GM18909 (cell line): ENCODE results near the gene DENND5B.
"Not testable (repeated sequence)": the region's sequence is repeated elsewhere in the genome, so short reads cannot be mapped to it uniquely, and the experiment has no call there.

ENCODE experiments used
- ATAC-seq: cut with Tn5 transposase; IDR thresholded peaks from one replicate; pipeline ENCODE4 v1.9.1; 2021; ENCODE audit warnings: mild to moderate bottlenecking; ENCODE audit not compliant: unreplicated experiment, poor library complexity

The DENND5B gene

DNA sequence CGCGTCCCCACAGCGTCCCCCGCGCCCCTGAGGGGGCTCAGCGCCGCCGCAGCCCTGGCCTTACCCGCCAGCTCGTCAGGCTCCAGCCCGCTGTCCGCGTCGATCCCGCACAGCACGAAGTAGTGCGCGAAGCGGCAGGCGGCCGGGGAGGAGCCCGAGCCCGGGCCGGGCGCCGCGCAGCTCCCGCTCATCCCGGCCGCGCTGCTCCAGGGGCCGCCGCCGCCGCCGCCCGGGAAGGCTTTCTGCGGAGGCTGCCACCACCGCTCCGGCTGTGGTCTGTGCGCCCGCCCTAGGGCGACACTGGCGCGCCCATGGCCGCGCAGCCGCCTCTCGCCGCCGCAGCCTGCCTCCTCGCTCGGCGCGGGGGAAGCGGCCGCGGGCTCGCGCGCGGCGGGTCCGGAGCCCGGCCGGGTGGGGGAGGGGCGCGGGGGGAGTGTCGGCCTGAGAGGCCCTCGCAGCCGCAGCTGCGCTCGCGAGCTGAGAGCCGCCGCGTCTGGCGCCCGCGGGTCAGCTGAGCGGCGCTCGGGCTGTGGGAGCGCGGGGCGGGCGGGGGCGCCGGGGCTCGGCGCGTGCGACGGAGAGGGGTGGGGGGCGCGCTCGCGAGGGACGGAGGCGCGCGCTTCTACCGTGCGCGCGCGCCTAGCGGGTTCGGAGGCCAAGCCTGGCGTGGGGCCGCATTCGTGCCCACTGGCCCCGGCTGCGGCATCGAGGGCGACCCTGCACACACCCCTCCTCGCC lies at the start of gene DENND5B:
Gene DENND5B, minus strand, starts transcription at position 495 of the 738 bp plus-strand sequence. Its CDS starts 304 bp downstream, at position 191.
- ATAC-seq = peak; percentile 62

DNA sequence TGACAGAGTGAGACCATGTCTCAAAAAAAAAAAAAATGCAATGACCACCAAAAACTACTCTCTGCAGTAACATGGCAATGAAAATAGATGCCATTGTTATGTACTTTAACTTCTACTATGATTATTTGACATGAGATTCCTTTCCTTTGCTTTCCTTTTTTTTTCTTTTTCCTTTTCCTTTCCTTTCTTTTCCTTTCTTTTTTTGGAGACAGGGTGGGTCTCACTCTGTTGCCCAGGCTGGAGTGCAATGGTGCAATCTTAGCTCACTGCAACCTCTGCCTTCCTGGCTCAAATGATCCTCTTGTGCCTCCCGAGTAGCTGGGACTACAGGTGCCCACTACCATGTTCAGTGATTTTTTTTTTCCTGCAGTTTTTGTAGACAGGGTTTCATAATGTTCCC lies 43.7 kb upstream of the DENND5B start:
- ATAC-seq = no peak

- no peak for ATAC-seq
Observed at GRCh38 chr12:31633464-31633863, 42.5 kb upstream of the DENND5B start.

GRCh38 chr12:31631809-31632208 lies 40.9 kb upstream of the DENND5B start:
- no peak for ATAC-seq

GRCh38 chr12:31631023-31631724 lies 40.2 kb upstream of the DENND5B start:
- no peak for ATAC-seq

DNA sequence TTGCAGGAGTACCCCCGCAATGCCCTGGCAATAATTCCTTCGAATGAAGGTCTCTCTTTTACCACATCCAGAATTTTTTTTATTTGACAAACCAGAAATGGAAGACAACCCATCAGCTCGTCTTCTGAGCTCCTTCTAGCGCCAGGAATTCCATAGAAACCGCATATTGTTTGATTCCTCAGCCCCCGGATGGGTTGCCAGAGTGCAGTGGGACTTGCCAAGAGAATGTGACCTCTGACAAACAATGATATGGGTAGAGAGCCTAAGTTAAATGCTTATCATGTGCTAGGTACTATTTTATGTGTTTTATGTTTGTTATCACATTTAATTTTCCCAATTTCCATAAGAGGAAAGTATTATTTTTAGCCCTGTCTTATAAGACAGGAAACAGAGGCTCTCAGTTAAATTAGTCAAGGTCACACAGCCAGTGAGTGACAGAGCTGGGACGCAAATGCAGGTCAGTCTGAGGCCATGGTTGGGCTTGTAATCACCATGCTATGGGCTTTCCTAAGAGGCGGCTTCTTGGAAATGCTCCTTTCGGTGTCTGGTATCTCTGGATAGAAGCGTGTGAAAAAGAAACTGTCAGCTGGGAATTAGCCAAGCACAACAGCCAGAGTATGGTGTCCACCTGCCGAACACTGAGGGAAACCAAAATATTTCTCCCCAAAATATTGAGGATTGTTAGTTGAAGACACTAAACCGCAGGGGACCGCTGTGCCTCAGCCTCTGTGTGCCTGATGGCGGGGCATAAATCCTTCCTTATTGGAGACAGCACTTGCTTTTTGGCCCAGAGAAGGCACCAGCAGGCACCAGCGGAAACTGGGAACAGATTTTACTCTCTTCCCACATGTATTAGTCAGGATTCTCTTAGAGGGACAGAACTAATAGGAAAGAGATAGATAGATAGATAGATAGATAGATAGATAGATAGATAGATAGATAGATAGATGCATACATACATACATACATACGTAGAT lies 39.1 kb upstream of the DENND5B start:
- ATAC-seq = no peak

DNA sequence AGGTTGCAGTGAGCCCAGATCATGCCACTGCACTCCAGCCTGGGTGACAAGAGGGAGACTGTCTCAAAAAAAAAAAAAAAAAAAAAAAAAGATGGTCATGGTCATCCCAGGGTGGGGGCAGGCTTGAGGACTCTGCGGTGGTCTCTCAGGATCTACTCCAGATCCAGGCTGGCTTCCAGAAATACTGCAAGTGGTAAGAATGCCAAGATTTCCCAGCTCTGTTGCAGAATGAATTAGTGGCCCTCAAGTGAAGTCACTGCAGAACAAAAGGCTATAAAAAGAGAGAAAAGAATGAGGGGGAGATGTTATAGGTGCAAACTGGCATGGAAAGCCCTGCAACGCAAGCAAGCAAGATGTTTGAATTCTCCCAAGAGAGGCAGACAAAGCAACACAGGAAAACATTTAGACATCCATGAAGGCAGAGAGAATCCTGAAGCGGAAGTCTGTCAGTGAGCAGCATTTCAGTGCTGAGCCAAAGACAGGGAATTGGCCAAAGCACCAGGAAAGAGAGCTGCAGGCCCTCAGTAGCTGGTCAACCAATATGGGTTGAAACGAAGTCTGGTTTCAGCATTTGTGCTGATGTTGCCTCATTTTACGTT lies 36.6 kb upstream of the DENND5B start:
- ATAC-seq = no peak

- no peak for ATAC-seq
Observed at GRCh38 chr12:31626270-31626995, 35.5 kb upstream of the DENND5B start.

GRCh38 chr12:31622038-31622437 lies 31.1 kb upstream of the DENND5B start:
- no peak for ATAC-seq

- no peak for ATAC-seq
Observed at GRCh38 chr12:31620311-31620710, 29.4 kb upstream of the DENND5B start.

GRCh38 chr12:31618228-31619025 lies 27.5 kb upstream of the DENND5B start:
- ATAC-seq = no peak

DNA sequence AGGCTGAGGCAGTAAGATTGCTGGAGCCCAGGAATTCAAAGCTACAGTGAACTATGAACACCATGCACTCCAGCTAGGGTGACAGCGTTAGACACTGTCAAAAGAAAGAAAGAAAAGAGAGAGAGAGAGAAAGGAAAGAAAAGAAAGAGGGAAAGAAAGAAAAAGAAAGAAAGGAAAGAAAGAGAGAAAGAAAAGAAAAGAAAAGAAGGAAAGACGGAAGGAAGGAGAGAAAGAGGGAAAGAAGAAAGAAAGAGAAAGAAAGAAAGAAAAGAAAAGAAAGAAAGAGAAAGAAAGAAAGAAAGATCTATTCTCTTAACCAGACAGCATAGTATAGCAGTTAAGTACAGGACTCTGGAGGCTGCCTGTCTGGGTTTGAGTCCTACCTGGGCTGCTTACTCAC lies 21.9 kb upstream of the DENND5B start:
- no peak for ATAC-seq

GRCh38 chr12:31608299-31608698 lies 17.4 kb upstream of the DENND5B start:
- ATAC-seq = not testable (repeated sequence)

DNA sequence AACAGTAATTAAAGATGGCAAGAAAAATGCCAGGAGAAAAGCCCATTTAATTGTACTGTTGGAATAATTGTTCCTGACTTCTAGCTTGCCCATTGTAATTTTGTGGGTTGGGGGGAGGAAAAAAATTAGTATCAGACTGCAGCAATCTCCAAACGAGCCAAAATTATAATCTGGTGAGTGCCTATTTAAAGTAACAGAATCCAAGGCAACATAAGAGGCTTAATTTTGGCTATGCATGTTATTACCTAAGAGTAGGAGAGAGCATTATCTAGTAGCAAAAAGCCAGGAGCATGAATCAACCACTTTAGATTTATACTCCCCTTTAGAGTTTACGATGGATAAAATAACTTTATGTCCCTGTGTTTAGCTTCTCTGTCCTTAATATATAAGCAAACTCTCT lies 14.6 kb upstream of the DENND5B start:
- ATAC-seq = no peak

- ATAC-seq = peak; percentile 97
Observed at GRCh38 chr12:31603546-31604009, 12.6 kb upstream of the DENND5B start.

DNA sequence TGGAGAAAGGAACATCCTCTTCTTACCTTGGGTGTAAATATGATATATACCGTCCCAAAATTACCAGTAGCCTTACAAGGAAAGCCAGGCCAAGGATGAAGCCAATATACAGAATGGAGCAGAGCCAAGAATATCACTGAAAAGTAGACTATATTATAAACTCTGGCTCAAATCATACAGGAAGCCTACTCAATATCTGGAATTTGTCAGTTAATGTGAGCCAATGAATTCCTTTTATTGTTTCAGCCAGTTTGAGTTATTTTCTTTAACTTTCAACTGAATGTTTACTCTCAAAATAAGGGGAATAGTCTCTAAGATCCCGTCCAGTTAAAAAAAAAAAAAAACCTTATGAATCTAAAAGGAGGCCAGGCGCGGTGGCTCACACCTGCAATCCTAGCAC lies 9.8 kb upstream of the DENND5B start:
- ATAC-seq = no peak

- ATAC-seq = no peak
Observed at GRCh38 chr12:31600252-31600651, 9.3 kb upstream of the DENND5B start.

DNA sequence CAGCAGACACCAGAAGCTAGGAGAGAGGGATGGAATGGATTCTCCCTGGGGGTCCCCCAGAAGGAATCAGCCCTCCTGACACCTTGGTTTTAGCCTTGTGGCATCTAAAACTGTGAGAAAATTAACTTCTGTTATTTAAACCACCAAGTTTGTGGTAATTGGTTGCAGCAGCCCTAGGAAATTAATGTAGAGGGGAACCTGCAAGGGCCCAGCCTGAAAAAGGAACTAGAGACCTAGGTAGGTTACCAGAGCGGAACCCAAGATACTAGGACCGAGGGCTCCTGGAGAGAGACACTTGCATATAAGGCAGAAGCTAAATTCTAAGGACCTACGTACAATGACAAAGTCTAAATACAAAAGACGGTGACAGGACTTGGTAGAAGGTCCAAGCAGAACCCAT lies 8.1 kb upstream of the DENND5B start:
- peak; percentile 59 for ATAC-seq

GRCh38 chr12:31597066-31597465 lies 6.1 kb upstream of the DENND5B start:
- ATAC-seq = no peak
